HG02642 (cell line): Measurements from ENCODE around the gene COL9A3.
A peak's percentile ranks its signal among the peaks of the same experiment; 100 is the strongest.

Experiments used
- ATAC-seq: cut with Tn5 transposase; IDR thresholded peaks from one replicate; pipeline ENCODE4 v1.9.1; 2021; ENCODE audit warnings: mild to moderate bottlenecking; ENCODE audit not compliant: unreplicated experiment, poor library complexity

COL9A3 gene

GRCh38 chr20:62778058-62778457 lies 38.8 kb upstream of the COL9A3 start:
- no peak for ATAC-seq

GRCh38 chr20:62778601-62779416 lies 38.0 kb upstream of the COL9A3 start:
- ATAC-seq = no peak

- no peak for ATAC-seq
Observed at GRCh38 chr20:62779417-62779685, 37.5 kb upstream of the COL9A3 start.

GRCh38 chr20:62780204-62780603 lies 36.6 kb upstream of the COL9A3 start:
- no peak for ATAC-seq

- ATAC-seq = no peak
Observed at GRCh38 chr20:62780696-62781095, 36.2 kb upstream of the COL9A3 start.

GRCh38 chr20:62782149-62782892 lies 34.5 kb upstream of the COL9A3 start:
- ATAC-seq = no peak

- ATAC-seq = no peak
Observed at GRCh38 chr20:62782893-62783278, 34.0 kb upstream of the COL9A3 start.

- ATAC-seq = no peak
Observed at GRCh38 chr20:62784497-62784896, 32.4 kb upstream of the COL9A3 start.

GRCh38 chr20:62785393-62785792 lies 31.5 kb upstream of the COL9A3 start:
- no peak for ATAC-seq

- no peak for ATAC-seq
Observed at GRCh38 chr20:62786157-62786556, 30.7 kb upstream of the COL9A3 start.

- ATAC-seq = no peak
Observed at GRCh38 chr20:62787321-62787720, 29.5 kb upstream of the COL9A3 start.

- ATAC-seq = no peak
Observed at GRCh38 chr20:62787866-62788265, 29.0 kb upstream of the COL9A3 start.

GRCh38 chr20:62788607-62789006 lies 28.2 kb upstream of the COL9A3 start:
- ATAC-seq = no peak

- ATAC-seq = no peak
Observed at GRCh38 chr20:62790075-62790474, 26.8 kb upstream of the COL9A3 start.

- no peak for ATAC-seq
Observed at GRCh38 chr20:62791301-62792181, 25.3 kb upstream of the COL9A3 start.

GRCh38 chr20:62792182-62792939 lies 24.5 kb upstream of the COL9A3 start:
- ATAC-seq = no peak

- ATAC-seq = no peak
Observed at GRCh38 chr20:62792940-62793756, 23.7 kb upstream of the COL9A3 start.

GRCh38 chr20:62793757-62794006 lies 23.2 kb upstream of the COL9A3 start:
- no peak for ATAC-seq

- ATAC-seq = peak; percentile 75
Observed at GRCh38 chr20:62794007-62794724, 22.7 kb upstream of the COL9A3 start.
